Epithelial cell of proximal tubule (primary cell): Measurements from ENCODE around the gene ATP8B4. TPM values are rescaled to one million over a fixed set of nuclear protein-coding genes. Genes with fewer than 3 reads are reported as not detected.

Experiments used
- DNase-seq: peaks from one replicate; pipeline ENCODE4 v3.0.0-alpha.2; 2011; ENCODE audit warnings: low read depth
- H3K4me3 ChIP-seq: 2 replicates; pipeline ENCODE4 v1.5.1; 2011; ENCODE audit warnings: low read depth, mild to moderate bottlenecking, low read length
- total RNA-seq: library from RNA; depleted of rRNA; stranded (reverse); fragments of >200 nt; gene quantifications from 2 replicates; pipeline ENCODE4 v1.2.3, GENCODE V29; 2015
- TF ChIP-seq, protein P1 (sequence below): conservative IDR thresholded peaks from 2 replicates; pipeline ENCODE4 v1.5.1; 2012; ENCODE audit warnings: low read depth, mild to moderate bottlenecking, low read length

ATP8B4 gene
- total RNA-seq, 1 donor from 2014 or later, result not detected

DNA sequence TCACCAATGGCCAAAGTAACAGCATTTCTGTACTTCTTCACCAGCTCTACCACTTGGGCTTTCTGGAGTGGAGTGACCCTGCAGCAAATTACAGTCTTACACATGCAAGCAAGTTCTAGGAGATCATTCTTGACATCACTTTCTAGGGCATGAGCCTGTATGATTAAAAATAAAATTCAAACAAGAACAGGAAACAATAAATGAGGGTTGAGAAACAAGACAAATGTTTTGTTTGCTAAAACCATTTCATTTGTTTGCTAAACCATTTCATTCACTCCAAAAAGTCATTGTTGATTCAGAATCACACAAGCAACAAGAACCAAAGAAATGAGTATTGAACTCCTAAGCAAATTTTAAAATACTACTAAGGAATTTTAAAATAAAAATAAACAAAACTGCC lies 220.9 kb downstream of the ATP8B4 start:
- TF ChIP-seq, protein P1, sequence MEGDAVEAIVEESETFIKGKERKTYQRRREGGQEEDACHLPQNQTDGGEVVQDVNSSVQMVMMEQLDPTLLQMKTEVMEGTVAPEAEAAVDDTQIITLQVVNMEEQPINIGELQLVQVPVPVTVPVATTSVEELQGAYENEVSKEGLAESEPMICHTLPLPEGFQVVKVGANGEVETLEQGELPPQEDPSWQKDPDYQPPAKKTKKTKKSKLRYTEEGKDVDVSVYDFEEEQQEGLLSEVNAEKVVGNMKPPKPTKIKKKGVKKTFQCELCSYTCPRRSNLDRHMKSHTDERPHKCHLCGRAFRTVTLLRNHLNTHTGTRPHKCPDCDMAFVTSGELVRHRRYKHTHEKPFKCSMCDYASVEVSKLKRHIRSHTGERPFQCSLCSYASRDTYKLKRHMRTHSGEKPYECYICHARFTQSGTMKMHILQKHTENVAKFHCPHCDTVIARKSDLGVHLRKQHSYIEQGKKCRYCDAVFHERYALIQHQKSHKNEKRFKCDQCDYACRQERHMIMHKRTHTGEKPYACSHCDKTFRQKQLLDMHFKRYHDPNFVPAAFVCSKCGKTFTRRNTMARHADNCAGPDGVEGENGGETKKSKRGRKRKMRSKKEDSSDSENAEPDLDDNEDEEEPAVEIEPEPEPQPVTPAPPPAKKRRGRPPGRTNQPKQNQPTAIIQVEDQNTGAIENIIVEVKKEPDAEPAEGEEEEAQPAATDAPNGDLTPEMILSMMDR, result no peak
- no peak for DNase-seq
- H3K4me3 ChIP-seq, result no peak overlapping the region

DNA sequence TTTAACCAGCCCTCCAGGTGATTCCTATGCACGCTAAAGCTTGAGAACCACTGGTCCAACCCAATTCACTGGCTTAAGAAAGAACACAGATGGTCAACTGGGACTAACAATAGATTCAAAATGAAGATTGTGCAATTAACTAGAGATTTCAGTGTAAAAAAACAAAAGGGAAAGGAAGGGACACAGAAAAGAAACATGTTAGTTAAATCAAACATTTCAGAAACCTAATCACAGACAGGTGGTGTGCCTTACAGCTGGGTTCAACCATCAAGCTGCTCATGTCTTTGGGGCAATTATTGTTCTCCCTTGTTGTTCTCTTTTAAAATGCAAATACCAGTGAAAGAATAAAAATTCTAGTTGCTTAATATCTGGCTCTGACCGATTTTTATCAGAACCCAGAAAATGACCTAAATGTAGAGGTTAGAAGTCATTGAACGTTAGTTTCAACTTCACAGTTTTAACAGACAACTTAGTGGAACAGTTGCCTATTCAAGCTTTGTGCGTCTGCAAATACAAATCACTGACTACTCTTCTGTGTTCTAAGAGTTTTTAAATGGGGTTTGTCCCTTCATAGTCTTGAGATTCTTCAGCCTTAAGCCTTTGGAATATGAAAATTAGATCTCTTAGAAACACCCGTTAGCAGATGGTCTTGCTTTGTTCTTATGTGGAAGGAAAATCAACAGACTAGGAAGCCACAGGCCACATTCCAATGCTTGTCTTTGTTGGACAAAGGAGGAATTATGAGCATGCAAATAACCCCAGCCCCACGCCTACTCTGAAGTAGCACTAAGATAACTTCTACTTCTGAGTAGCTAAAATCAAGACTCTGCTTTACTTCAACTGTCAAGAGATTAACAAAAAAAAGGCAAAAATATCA lies 223.4 kb downstream of the ATP8B4 start:
- no peak overlapping the region for H3K4me3 ChIP-seq
- DNase-seq, result no peak
- TF ChIP-seq, protein P1, result no peak

DNA sequence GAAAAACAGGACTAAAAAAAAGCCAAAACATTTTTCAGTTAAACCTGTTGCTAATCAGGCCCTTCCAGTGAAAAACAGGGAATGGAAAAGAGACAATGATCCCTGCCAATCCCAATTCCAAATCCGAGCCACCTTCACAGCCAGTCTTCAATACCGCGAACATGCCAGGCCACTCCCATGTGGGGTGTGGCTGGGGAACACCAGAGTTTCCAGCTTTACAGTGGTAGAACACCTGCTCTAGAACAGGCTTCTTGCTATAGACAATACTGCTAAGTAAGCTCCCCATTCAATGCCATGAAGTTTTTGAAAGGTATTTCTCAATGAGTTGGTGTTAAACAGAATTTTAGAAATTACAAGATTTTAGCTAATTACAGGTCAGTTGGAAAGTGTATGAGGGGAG lies 228.3 kb downstream of the ATP8B4 start:
- TF ChIP-seq, protein P1, result no peak
- no peak for DNase-seq
- H3K4me3 ChIP-seq, result no peak overlapping the region

DNA sequence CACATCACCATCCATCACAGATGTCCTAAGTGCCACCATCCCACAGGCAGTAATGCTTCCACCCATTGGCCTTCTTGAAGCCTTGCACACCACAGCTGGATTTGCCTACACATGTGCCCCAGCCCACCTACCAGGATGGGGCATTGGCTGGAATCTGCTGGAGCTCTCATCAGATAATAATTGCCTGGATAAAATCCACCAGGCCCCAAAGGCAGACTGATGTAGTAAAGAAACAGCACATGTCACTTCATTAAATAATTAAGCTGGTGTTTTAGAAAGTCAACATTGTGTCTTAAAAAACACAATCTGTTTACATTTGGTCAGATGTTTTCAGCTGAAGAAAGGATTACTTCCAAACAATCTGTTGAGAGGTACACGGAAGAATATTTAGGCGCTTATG lies 229.5 kb downstream of the ATP8B4 start:
- TF ChIP-seq, protein P1, result no peak
- no peak overlapping the region for H3K4me3 ChIP-seq
- DNase-seq, result no peak

DNA sequence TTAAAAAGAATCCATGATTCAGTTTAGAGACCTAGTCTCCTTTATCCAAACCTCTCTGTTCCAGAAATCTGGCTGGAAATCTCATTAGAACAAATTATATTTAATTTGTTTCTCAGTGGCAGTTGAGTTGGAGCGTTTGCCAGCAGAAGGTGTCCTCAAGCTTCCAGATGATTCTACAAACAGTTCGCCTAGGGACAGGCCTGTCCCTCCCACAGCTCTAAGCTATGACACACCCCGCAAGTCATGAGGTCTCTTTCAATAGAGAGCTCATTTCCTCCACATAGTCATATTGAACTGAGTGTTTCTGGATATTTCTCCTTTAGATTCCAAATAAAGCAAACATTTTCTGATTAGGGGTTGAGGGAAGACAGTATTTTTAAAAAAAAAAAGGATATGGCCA lies 230.3 kb downstream of the ATP8B4 start:
- DNase-seq, result no peak
- H3K4me3 ChIP-seq, result no peak overlapping the region
- TF ChIP-seq, protein P1, result no peak

DNA sequence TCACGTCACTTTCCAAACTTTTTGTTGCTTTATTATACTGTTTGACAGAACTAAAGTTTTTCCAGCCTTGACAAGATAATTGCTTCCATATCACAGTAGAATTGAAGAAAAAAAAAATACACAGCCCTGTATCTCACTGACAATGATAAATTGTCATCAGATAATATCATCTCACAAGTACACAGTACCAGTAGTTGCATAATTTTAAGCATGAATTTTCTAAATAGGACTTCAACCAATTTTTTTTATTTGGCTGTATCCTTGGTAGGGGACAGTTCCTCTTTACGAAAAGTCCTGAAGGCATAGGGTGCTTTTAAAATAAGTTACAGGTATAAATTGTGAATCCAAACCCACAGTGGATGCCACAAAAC lies 230.7 kb downstream of the ATP8B4 start:
- H3K4me3 ChIP-seq, result no peak overlapping the region
- DNase-seq, result no peak
- TF ChIP-seq, protein P1, result no peak
